Measurements from ENCODE around the gene PCDHA2.
A peak's percentile ranks its signal among the peaks of the same experiment; 100 is the strongest.
"Not testable (repeated sequence)": the region's sequence is repeated elsewhere in the genome, so short reads cannot be mapped to it uniquely, and the experiment has no call there.

PCDHA2 gene

GRCh38 chr5:140827704-140828361 lies 33.2 kb downstream of the PCDHA2 start, which contains the start of gene PCDHA6:
PCDHA6 (plus strand) TSS chr5:140827960; CDS start chr5:140828092, 132 bp downstream.
- no peak for DNase-seq (ENCODE audit: low read depth)
- H3K4me3 ChIP-seq (ENCODE audit: low read length): no peak within 1 kb of the TSS
- peak; percentile 19 for TF ChIP-seq CTCF (conservative IDR thresholded peaks at IDR 0.05; ENCODE audit: low read depth, low read length)

- DNase-seq (ENCODE audit: low read depth): no peak
- TF ChIP-seq CTCF (conservative IDR thresholded peaks at IDR 0.05; ENCODE audit: low read depth, low read length): no peak
- H3K4me3 ChIP-seq (ENCODE audit: low read length): no peak overlapping the region
Observed at GRCh38 chr5:140828362-140828737, 33.7 kb downstream of the PCDHA2 start.

GRCh38 chr5:140829511-140830501 lies 35.2 kb downstream of the PCDHA2 start:
- not testable (repeated sequence) for DNase-seq (ENCODE audit: low read depth); H3K4me3 ChIP-seq (ENCODE audit: low read length)

GRCh38 chr5:140833993-140834392 lies 39.3 kb downstream of the PCDHA2 start, which contains the start of gene PCDHA7:
PCDHA7 (plus strand) TSS chr5:140834269; CDS start chr5:140834384, 115 bp downstream.
- no peak for DNase-seq (ENCODE audit: low read depth)
- no peak for TF ChIP-seq CTCF (conservative IDR thresholded peaks at IDR 0.05; ENCODE audit: low read depth, low read length)
- no peak within 1 kb of the TSS for H3K4me3 ChIP-seq (ENCODE audit: low read length)

GRCh38 chr5:140834439-140835008 lies 39.9 kb downstream of the PCDHA2 start:
- not testable (repeated sequence) for H3K4me3 ChIP-seq (ENCODE audit: low read length); DNase-seq (ENCODE audit: low read depth)

- H3K4me3 ChIP-seq (ENCODE audit: low read length): no peak overlapping the region
- no peak for TF ChIP-seq CTCF (conservative IDR thresholded peaks at IDR 0.05; ENCODE audit: low read depth, low read length)
- DNase-seq (ENCODE audit: low read depth): no peak
Observed at GRCh38 chr5:140835622-140836510, 41.2 kb downstream of the PCDHA2 start.

GRCh38 chr5:140840978-140841962 lies 46.6 kb downstream of the PCDHA2 start, which contains the start of gene PCDHA8:
PCDHA8 (plus strand) TSS chr5:140841187; CDS start chr5:140841322, 135 bp downstream.
- no peak for DNase-seq (ENCODE audit: low read depth)
- H3K4me3 ChIP-seq (ENCODE audit: low read length): no peak within 1 kb of the TSS
- TF ChIP-seq CTCF (conservative IDR thresholded peaks at IDR 0.05; ENCODE audit: low read depth, low read length): peak; percentile 29

All from retinal pigment epithelial cell (primary cell).